Heart left ventricle (tissue), 16 donors: ENCODE data around the gene MAST4. TPM values are rescaled to one million over a fixed set of nuclear protein-coding genes. Genes with fewer than 3 reads are reported as not detected.
A peak's percentile ranks its signal among the peaks of the same experiment; 100 is the strongest.

Experiments
- ATAC-seq, 4 donors: fragments of 200-7000 bp; cut with Tn5 transposase; one replicate each; pipeline ENCODE4 v1.9.1; 2020 to 2022; ENCODE audit warnings: moderate library complexity in 4 of 4, mild to moderate bottlenecking in 3 of 4, moderate number of reproducible peaks in 1 of 4
- DNase-seq, 5 donors: peaks; one replicate each; pipeline ENCODE4 v3.0.0-alpha.2; 2020
- H3K27ac ChIP-seq, 12 donors: fragments of 200-600 bp; sonication (generic) in 4 of 12; one replicate each; pipeline versions ENCODE4 v1.5.0 to v1.8.0; 2016 to 2022; ENCODE audit warnings: mild to moderate bottlenecking in 2 of 12
- H3K27me3 ChIP-seq, 9 donors: fragments of 200-600 bp; sonication (generic) in 2 of 9; one replicate each; pipeline versions ENCODE4 v1.5.1 to v1.8.0; 2016 to 2022; ENCODE audit warnings: mild to moderate bottlenecking in 3 of 9
- H3K36me3 ChIP-seq, 9 donors: fragments of 200-600 bp; sonication (generic) in 2 of 9; one replicate each; pipeline versions ENCODE4 v1.5.0 to v1.8.0; 2018 to 2022; ENCODE audit warnings: mild to moderate bottlenecking in 2 of 9
- H3K4me1 ChIP-seq, 12 donors: fragments of 200-600 bp; sonication (generic) in 4 of 12; one replicate each; pipeline versions ENCODE4 v1.5.0 to v1.8.0; 2016 to 2022; ENCODE audit warnings: mild to moderate bottlenecking in 3 of 12
- H3K4me3 ChIP-seq, 12 donors: fragments of 200-600 bp; sonication (generic) in 4 of 12; one replicate each; pipeline versions ENCODE4 v1.5.0 to v1.8.0; 2017 to 2022; ENCODE audit warnings: mild to moderate bottlenecking in 9 of 12, moderate library complexity in 4 of 12
- H3K9me3 ChIP-seq, 12 donors: fragments of 200-600 bp; sonication (generic) in 4 of 12; one replicate each; pipeline versions ENCODE4 v1.5.0 to v1.8.0; 2016 to 2022; ENCODE audit warnings: mild to moderate bottlenecking in 1 of 12
- CTCF ChIP-seq, 12 donors: fragments of 200-600 bp; sonication (generic) in 4 of 12; IDR thresholded peaks; one replicate each; pipeline versions ENCODE4 v1.5.0 to v1.8.0; 2018 to 2022; ENCODE audit warnings: antibody characterized with exemption in 12 of 12, mild to moderate bottlenecking in 5 of 12
- POLR2A ChIP-seq, 2 donors: fragments of 450-650 bp; IDR thresholded peaks; one replicate each; pipeline ENCODE4 v1.6.1; 2017; ENCODE audit warnings: antibody characterized with exemption in 2 of 2, mild to moderate bottlenecking in 2 of 2, moderate library complexity in 2 of 2
- WGBS, 4 donors: extraction: QIAGEN DNeasy Blood & Tissue Kit in 2 of 4; methylation state at CpG; one replicate each; pipeline versions ENCODE4 v1.1.5 to v1.1.7; 2013 to 2018; 5-methylcytosine and 5-hydroxymethylcytosine counted together
- intact Hi-C, 10 donors: fragments of 100-400 bp; cut with DNase I; formaldehyde crosslinking; loops; one replicate each; pipeline versions ENCODE4 v1.11.1 to v1.14.2; 2022
- polyA plus RNA-seq, 2 donors: library from polyadenylated mRNA; stranded (reverse); fragments of 200-250 nt; gene quantifications; one replicate each; pipeline ENCODE4 v1.2.3, GENCODE V29; 2013
- total RNA-seq, 9 donors: library from RNA; depleted of rRNA in 2 of 9; stranded (reverse); fragments of >200 nt in 2 of 9; fragmentation: NEBNext Ultra II Directional in 3 of 9; extraction: Animal tissue kit (Norgen Biotek cat#: 25700) in 3 of 9; gene quantifications; one replicate each; pipeline versions ENCODE4 v1.1.0 to v1.2.4, GENCODE V29; 2016 to 2023
- donor health status: ischemic (EF 13 %, LVEDD 7.1; RV severe dilation, severe dysfunction).
- donor health status: healthy with polysubstance abuse.
- donor health status: DM: no; HTN: yes; CAD: no.
- donor health status: DM: no; HTN: no; CAD: no.
- donor health status: ischemic (EF 25% LVEDD 6.9; RV normal size, moderate dysfunction).
- donor health status: ischemic (EF 25% LVEDD 5.7; RV mildly dilated, moderate dysfunction).
- donor health status: healthy.
- donor health status: DM: yes; HTN: yes; CAD: no.
- donor health status: ischemic (EF 35%, LVEDD 5.7; RV mildly dilated, moderate dysfunction).
- donor health status: nonischemic (EF 11% LVEDD 7.7; RV severe dilation, severe dysfunction).
- donor health status: DM: yes; HTN: yes; CAD: no.
- donor health status: PGD.
- donor health status: ischemic (EF 29% LVEDD 5.4; RV normal size, mild dysfunction).
- donor health status: nonischemic (EF 23%, LVEDD 6.1; RV moderate dilation, normal function).

Gene MAST4
- total and polyA plus RNA-seq, 11 donors = 26.8 to 96.2 (median 68.1) TPM

GRCh38 chr5:66814146-66814991, 218.2 kb downstream of the MAST4 start:
- WGBS, 4 donors = 33 to 45% (median 39%) methylated on average over 6 of the region's 6 CpGs
- peak; percentile 54 to 82 (median 74) for TF ChIP-seq CTCF (IDR thresholded peaks at IDR 0.05)
- no peak for TF ChIP-seq POLR2A (IDR thresholded peaks at IDR 0.05)
- peaks cover 0 to 23% (median 4%) of the 10 kb centered on the region in 12 donors for H3K4me1 ChIP-seq
- no peaks in the 10 kb centered on the region for H3K27me3 ChIP-seq
- DNase-seq (no peak), ATAC-seq (peak in 2 of 4 donors; percentile 24 to 26)
- H3K27ac ChIP-seq = no peak overlapping the region
- intact Hi-C loops = loop anchor here in 9 of 10 donors (1.0 to 10.0 kb wide), 10 partner anchors 48 to 394 kb away; no protein-coding TSS in a partner anchor
- H3K9me3 ChIP-seq = no peaks in the 10 kb centered on the region
- H3K36me3 ChIP-seq = no peaks in the 10 kb centered on the region
- no peak overlapping the region for H3K4me3 ChIP-seq

- DNase-seq (no peak), ATAC-seq (no peak)
- WGBS, 4 donors = 81 to 86% (median 83%) methylated on average over 5 of the region's 5 CpGs
- Histone ChIP-seq H3K4me1 (peaks cover 0 to 26% (median 4%) of the 10 kb centered on the region in 12 donors), H3K27ac (peak overlapping the region in 9 of 12 donors; percentile 17 to 69 (median 46)), H3K36me3 (no peaks in the 10 kb centered on the region), H3K9me3 (no peaks in the 10 kb centered on the region), H3K27me3 (no peaks in the 10 kb centered on the region), H3K4me3 (no peak overlapping the region)
- no peak for TF ChIP-seq CTCF (IDR thresholded peaks at IDR 0.05)
- TF ChIP-seq POLR2A (IDR thresholded peaks at IDR 0.05) = no peak
- intact Hi-C loops = loop anchor here in 8 of 10 donors (5.0 to 10.0 kb wide), 7 partner anchors 44 to 394 kb away; no protein-coding TSS in a partner anchor
Observed at GRCh38 chr5:66818304-66818934, 222.2 kb downstream of the MAST4 start.

DNA sequence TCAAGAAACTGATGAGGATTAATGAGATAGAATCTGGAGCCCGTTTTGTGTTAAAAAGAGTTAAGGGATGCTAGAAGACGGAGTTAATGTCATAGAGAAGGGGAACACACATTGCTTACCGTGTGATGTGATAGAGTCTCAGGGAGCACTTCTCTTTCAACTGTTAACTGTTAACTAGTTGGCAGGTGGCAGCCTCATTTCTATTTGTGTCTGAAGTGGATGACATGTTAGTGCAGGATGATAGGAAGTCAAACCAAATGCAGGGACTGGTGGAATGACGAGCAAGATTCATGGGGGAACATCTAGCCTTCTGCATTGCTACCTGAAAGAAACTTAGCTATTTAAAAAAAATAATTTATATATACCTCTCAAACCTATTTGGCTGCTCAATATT, 222.7 kb downstream of the MAST4 start:
- TF ChIP-seq CTCF (IDR thresholded peaks at IDR 0.05) (no peak), POLR2A (IDR thresholded peaks at IDR 0.05) (no peak)
- ATAC-seq = peak; percentile 59 to 89 (median 85)
- intact Hi-C loops = loop anchor here in 8 of 10 donors (5.0 to 10.0 kb wide), 7 partner anchors 43 to 393 kb away; no protein-coding TSS in a partner anchor
- WGBS, 4 donors = 51 to 66% (median 60%) methylated on average over 4 of the region's 4 CpGs
- peak in 1 of 5 donors; percentile 37 for DNase-seq
- Histone ChIP-seq H3K9me3 (no peaks in the 10 kb centered on the region), H3K4me3 (no peak overlapping the region), H3K4me1 (peaks cover 0 to 22% (median under 1%) of the 10 kb centered on the region in 12 donors), H3K27ac (peak overlapping the region in 10 of 12 donors; percentile 18 to 69 (median 44)), H3K27me3 (no peaks in the 10 kb centered on the region), H3K36me3 (no peaks in the 10 kb centered on the region)
